G401 (cell line): ENCODE data around the gene MRFAP1. TPM values are rescaled to one million over a fixed set of nuclear protein-coding genes. Genes with fewer than 3 reads are reported as not detected.
"Not testable (repeated sequence)": the region's sequence is repeated elsewhere in the genome, so short reads cannot be mapped to it uniquely, and the experiment has no call there.

Experiments used
- DNase-seq: peaks from one replicate; pipeline ENCODE4 v3.0.0-alpha.2; 2015; ENCODE audit warnings: low spot score
- in situ Hi-C: cut with HindIII; loops from 2 replicates; pipeline ENCODE4 v1.10.0; 2016; ENCODE audit warnings: low sequenced_read_pairs, mixed read lengths
- total RNA-seq: library from RNA; depleted of rRNA; stranded (reverse); fragments of >200 nt; shearing (Covaris generic); gene quantifications from 2 replicates; pipeline ENCODE4 v1.2.3, GENCODE V29; 2014

The MRFAP1 gene
- total RNA-seq, 1 experiment from 2014 or later: 303 TPM

GRCh38 chr4:6627832-6628231 is 12.7 kb upstream of the MRFAP1 start:
- in situ Hi-C loops: no loop called here
- no peak for DNase-seq

DNA sequence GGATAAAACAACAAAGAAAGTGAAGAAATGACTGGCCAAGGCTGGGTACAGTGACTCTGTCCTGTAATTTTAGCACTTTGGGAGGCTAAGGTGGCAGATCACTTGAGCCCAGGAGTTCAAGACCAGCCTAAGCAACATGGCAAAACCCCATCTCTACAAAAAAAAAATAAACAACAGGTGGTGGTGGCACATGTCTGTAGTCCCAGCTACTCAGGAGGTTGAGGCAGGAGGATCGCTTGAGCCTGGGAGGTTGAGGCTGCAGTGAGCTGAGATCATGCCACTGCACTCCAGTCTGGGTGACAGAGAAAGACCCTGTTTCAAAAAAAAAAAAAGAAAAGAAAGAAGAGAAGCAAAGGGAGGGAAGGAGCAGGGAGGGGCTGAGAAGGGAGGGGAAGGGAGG is 12.0 kb upstream of the MRFAP1 start:
- in situ Hi-C loops, DNase-seq: not testable (repeated sequence)

DNA sequence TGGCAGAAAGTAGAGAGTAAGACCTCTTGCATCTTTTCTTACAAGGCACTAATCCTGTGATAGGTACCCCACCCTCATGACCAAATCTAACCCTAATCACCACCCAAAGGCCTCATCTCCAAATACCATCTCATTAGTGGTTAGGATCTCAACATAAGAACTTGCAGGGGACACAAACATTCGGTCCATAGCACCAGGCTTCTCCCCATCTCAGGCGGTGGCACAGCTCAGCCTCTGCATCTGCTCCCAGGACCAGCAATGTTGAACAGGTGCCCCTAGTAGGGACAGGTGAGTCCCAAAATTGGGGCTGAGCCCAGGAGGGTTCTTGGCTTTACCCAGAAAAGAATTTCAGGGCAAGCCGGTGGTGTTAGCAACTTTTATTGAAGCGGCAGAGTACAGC is 8.4 kb upstream of the MRFAP1 start:
- in situ Hi-C loops: no loop called here
- no peak for DNase-seq

DNA sequence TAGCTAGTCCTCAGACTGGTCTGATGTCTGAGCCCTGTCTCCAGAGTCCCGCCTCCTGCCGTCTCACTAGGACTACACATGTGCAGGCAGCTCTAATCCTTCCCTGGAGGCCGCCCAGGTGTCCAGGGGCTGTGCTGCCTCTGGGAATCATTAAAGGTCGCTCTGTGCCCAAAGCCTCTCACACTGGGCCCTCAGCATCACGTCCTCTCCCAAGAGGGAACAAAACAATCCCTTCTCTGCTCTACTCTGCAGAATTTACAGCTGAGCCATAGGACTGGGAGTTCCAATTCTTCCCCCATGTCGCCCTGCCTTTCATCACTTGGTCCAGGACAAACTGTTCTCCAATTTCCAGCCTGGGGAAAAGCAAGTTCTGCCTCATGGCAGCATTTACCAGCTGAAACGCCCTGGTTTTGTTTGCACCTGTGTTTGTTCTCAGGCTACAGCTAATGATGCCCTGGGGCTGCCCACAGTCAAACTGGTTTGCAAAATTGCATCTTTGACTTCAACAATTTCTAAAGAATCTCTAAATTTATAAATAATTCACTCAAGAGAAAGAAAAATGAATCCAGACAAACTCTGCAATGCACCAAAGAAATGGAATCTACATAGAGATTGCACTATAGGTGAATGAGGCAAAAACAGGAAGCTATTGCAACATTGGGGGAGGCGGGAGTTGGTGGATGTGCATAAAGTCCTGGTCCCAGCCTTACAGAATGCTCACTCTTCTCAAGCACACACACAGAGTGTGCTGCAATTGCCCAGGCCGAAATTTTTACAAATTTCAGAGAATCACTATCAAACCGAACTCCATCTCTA is 7.2 kb upstream of the MRFAP1 start:
- no peak for DNase-seq
- in situ Hi-C loops: no loop called here

DNA sequence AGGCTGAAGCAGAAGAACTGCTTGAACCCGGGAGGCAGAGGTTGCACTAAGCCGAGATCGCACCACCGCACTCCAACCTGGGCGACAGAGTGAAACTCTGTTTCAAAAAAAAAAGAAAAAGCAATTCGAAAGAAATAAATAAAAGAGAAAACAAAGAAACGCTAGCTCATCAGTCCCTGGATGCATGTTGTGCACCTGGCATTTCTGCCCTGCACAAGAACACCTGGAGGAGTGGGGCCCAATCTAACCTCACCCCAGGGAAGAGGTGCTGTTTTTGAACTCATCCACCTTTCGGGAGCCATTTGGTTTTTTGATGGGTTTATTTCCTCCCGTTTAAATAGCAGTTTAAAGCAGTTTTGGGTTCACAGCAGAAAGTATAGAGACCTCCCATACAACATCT is 5.7 kb upstream of the MRFAP1 start:
- in situ Hi-C loops: no loop called here
- no peak for DNase-seq

DNA sequence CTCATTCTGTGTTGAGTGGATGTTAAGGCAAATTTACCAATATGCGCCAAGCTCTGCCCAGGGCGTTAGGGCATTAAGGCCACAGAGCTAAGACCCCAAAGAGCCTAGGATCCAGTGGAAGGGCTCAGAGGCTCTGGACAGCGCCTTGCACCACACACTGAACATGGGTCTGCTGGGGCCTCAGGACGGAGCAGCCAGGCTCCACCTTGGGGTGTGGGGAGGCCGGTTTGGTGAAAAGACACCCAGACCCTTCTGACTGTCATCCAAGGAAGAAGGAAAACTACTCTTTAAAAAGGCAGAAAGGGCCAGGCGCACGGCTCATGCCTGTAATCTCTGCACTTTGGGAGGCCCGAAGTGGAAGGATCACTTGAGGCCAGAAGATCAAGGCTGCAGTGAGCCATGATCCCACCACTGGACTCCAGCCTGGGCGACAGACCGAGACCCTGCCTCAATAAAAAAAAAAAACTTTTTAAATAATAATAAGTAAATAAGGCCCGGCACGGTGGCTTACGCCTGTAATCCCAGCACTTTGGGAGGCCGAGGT is 1.3 kb upstream of the MRFAP1 start:
- DNase-seq: no peak
- in situ Hi-C loops: no loop called here

DNA sequence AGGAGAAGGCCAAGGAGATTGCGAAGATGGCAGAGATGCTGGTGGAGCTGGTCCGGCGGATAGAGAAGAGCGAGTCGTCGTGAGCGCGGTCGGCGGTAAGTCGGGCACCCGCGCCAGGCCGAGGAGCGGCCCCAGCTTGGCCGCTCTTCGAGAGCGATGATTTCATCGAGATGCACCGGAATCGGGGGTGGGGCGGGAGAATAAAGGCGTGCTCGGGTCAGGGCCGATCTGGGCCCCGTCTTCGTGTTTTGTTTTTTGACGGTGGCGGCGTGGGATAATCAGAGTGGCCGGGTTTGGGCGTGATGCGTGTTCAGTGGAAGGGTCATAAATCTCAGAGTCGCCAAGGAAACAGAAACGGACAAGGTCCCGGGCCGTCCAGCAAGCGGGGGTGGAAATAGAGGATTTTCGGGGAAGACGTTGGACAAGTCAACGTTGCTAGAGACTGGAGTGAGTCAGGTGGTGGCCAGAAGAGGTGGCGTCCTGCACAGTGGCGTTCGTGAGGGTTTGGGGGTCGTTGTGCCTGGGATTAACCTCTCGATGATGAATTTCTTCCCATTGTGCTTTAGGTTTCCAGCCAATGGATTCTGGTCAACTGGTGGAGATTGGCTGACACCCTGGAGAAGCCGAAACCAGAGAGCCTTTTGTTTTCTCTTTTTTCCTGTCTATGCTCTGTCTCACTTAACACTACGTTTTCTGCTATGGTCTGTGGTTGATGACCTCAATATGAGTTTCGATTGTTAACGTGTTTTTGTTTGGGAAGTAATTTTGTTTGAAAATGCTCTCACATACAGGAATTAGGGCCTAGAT is 882 bp downstream of the MRFAP1 start:
- in situ Hi-C loops: no loop called here
- DNase-seq: no peak

- in situ Hi-C loops: no loop called here
- no peak for DNase-seq
Observed at GRCh38 chr4:6641971-6642320, 1.5 kb downstream of the MRFAP1 start.

GRCh38 chr4:6643141-6643847 is 2.8 kb downstream of the MRFAP1 start:
- in situ Hi-C loops: no loop called here

DNA sequence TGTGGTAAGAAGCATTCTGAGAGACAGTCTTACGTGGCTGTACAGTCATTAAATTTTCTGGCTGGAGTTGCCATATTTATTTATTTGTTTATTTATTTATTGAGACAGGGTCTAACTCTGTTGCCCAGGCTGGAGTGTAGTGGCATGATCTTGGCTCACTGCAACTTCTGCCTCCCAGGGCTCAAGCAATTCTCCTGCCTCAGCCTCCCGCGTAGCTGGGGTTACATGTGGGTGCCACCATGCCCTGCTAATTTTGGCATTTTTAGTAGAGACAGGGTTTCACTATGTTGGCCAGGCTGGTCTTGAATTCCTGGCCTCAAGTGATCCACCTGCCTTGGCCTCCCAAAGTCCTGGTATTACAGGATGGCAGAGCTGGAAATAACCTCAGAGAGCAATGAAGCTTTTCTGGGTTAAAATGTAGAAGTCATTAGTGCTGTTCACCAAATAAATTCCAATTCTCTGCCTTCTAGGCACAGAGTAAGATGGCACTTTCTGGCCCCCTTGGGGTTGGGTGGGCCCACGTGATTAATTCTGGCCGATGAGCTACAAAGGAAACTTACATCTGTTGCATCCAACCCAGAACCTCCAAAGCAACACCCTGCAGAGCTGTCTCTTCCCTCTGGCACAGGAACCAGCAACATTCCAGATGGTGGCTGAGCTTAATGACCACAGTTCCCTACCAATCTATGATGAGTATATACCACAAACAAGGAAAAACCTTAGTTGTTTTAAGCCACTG is 4.5 kb downstream of the MRFAP1 start:
- in situ Hi-C loops: no loop called here
- DNase-seq: no peak

More at GRCh38 chr4:6643141-6643847, 2.8 kb downstream of the MRFAP1 start:
- no peak for DNase-seq

DNA sequence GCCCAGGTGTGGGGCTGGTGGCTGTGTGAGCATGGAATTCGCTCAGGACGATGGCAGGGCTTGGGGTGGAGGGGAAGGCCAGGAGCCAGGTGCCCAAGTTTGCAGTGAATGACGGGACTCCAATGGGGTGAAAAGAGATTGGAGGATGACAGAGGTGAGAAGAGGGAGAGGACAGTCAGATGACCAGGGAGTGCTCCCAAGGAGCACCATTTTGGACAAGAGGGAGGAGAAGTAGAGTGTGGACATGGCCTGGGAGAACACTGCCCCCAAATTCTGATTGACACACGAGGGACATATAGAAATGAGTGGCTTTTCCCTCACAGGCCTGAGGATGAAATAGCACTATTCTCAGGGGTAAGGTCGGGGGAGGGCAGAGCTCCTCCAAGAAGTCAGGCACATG is 6.7 kb downstream of the MRFAP1 start:
- DNase-seq: no peak
- in situ Hi-C loops: no loop called here

GRCh38 chr4:6647582-6648230 is 7.2 kb downstream of the MRFAP1 start:
- DNase-seq: no peak
- in situ Hi-C loops: no loop called here

DNA sequence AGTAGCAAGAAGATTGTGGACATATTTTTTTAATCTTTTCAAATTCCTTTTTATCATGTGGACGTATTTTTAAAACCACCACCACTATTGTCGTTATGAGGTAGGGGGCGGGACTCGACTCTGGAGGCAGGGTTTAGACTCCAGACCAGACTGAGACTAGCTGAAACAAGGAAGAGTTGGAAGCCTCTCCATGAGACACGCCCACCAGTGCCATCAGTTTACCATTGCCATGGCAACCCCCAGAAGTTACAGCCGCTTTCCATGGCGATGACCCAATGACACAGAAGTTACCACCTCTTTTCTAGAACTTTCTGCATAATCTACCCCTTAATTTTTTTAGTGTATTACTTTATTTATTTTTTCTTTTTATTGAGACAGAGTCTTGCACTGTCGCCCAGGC is 8.7 kb downstream of the MRFAP1 start:
- no peak for DNase-seq
- in situ Hi-C loops: no loop called here

DNA sequence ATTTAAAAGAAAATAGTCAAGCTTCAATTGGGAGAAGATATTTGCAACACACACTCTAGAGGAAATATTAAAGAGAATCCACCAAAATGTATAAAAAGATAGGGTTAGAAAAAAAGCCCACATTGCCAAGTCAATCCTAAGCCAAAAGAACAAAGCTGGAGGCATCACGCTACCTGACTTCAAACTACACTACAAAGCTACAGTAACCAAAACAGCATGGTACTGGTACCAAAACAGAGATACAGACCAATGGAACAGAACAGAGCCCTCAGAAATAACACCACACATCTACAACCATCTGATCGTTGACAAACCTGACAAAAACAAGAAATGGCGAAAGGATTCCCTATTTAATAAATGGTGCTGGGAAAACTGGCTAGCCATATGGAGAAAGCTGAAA is 13.7 kb downstream of the MRFAP1 start:
- not testable (repeated sequence) for DNase-seq
- in situ Hi-C loops: loop anchor here (25.0 kb wide), 1 partner anchor 92 kb away; no protein-coding TSS in a partner anchor

DNA sequence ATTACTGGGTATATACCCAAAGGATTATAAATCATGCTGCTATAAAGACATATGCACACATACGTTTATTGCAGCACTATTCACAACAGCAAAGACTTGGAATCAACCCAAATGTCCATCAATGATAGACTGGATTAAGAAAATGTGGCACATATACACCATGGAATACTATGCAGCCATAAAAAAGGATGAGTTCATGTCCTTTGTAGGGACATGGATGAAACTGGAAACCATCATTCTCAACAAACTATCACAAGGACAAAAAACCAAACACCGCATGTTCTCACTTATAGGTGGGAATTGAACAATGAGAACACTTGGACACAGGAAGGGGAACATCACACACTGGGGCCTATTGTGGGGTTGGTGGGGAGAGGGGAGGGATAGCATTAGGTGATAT is 14.8 kb downstream of the MRFAP1 start:
- in situ Hi-C loops: loop anchor here (25.0 kb wide), 1 partner anchor 93 kb away; no protein-coding TSS in a partner anchor
- not testable (repeated sequence) for DNase-seq

GRCh38 chr4:6655924-6656323 is 15.4 kb downstream of the MRFAP1 start:
- no peak for DNase-seq
- in situ Hi-C loops: loop anchor here (25.0 kb wide), 1 partner anchor 94 kb away; no protein-coding TSS in a partner anchor

- DNase-seq: no peak
- in situ Hi-C loops: loop anchor here (25.0 kb wide), 1 partner anchor 95 kb away; no protein-coding TSS in a partner anchor
Observed at GRCh38 chr4:6657242-6658208, 17.0 kb downstream of the MRFAP1 start.
